ENCODE measurements around the gene KRTAP9-1.
"Not testable (repeated sequence)": the region's sequence is repeated elsewhere in the genome, so short reads cannot be mapped to it uniquely, and the experiment has no call there.

The KRTAP9-1 gene

DNA sequence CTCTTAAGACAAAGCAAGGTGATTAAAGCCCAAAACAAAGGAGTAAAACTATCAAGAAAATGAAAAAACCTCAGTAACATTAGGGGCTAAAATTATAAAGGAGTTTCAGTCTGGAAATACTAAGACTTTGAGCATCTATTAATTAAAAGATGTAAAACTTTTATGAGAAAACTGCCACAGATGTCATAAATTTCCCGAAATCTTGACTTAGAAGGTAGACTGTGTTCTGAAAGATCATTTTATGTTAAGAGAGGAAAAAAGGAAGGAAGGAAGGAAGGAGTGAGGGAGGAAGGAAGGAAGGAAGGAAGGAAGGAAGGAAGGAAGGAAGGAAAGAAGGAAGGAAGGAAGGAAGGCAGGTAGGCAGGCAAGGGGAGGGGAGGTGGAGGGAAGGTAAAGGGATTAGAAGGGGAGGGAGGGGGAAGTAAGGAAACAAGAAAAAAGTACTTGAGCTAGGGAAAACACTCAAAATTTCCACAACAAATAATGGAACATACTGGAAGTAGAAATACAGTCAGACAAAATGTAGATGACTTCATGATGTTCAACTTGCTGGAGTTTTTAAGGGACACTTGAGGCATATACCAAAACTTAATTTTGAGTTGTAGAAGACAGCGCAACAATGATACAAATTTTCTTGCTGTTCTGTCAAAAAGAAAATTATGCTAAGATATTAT lies 42.0 kb upstream of the KRTAP9-1 start:
- H3K36me3 ChIP-seq (ENCODE audit: insufficient read depth), result no peaks in the 10 kb centered on the region

DNA sequence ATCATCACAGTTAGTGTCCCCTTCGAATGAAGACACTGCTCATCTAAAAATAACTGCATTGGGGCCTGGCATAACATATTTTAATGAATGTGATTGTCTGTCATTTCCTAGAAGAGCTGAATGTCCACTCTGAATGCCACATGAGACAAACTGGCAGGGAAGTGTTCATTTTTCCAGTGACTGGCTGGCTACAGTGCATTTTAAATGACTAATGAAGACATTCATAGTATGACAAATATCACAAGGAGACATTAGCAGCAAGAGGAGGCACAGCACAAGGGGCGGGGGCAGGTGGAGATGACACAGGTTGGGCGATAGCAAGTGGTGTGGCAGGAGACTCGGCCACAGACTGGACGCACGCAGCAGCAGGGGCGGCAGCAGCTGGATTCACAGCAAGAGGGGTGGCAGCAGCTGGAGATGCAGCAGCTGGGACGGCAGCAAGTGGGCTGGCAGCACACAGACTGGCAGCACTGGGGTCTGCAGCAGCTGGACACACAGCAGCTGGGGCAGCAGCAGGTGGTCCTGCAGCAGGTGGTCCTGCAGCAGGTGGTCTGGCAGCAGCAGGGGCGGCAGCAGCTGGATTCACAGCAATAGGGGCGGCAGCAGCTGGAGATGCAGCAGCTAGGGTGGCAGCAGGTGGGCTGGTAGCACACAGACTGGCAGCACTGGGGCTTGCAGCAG lies 40.6 kb upstream of the KRTAP9-1 start:
- H3K36me3 ChIP-seq (ENCODE audit: insufficient read depth); H3K27ac ChIP-seq; H3K79me2 ChIP-seq (ENCODE audit: insufficient read depth, low read depth); H4K20me1 ChIP-seq (ENCODE audit: insufficient read depth); H3K4me3 ChIP-seq (IDR thresholded peaks at IDR 0.05; ENCODE audit: insufficient read depth, low read depth, low read length); H3K4me1 ChIP-seq (ENCODE audit: low read depth, poor library complexity, severe bottlenecking); H3K27me3 ChIP-seq (ENCODE audit: insufficient read depth, low read depth); H2AFZ ChIP-seq (ENCODE audit: low read depth); H3K9ac ChIP-seq; H3K4me2 ChIP-seq: not testable (repeated sequence)

More for the DNA sequence above, 42.0 kb upstream of the KRTAP9-1 start:
- H3K4me2 ChIP-seq, result no peak overlapping the region
- no peak overlapping the region for H2AFZ ChIP-seq (ENCODE audit: low read depth)
- TF ChIP-seq, protein P1, sequence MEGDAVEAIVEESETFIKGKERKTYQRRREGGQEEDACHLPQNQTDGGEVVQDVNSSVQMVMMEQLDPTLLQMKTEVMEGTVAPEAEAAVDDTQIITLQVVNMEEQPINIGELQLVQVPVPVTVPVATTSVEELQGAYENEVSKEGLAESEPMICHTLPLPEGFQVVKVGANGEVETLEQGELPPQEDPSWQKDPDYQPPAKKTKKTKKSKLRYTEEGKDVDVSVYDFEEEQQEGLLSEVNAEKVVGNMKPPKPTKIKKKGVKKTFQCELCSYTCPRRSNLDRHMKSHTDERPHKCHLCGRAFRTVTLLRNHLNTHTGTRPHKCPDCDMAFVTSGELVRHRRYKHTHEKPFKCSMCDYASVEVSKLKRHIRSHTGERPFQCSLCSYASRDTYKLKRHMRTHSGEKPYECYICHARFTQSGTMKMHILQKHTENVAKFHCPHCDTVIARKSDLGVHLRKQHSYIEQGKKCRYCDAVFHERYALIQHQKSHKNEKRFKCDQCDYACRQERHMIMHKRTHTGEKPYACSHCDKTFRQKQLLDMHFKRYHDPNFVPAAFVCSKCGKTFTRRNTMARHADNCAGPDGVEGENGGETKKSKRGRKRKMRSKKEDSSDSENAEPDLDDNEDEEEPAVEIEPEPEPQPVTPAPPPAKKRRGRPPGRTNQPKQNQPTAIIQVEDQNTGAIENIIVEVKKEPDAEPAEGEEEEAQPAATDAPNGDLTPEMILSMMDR (conservative IDR thresholded peaks at IDR 0.05; ENCODE audit: low read depth, low read length), result no peak
- no peaks in the 10 kb centered on the region for H3K79me2 ChIP-seq (ENCODE audit: insufficient read depth, low read depth)
- H3K9ac ChIP-seq, result no peak overlapping the region
- H3K27me3 ChIP-seq (ENCODE audit: insufficient read depth, low read depth), result no peaks in the 10 kb centered on the region
- no peaks in the 10 kb centered on the region for H4K20me1 ChIP-seq (ENCODE audit: insufficient read depth)
- no peak overlapping the region for H3K4me3 ChIP-seq (IDR thresholded peaks at IDR 0.05; ENCODE audit: insufficient read depth, low read depth, low read length)
- no peak overlapping the region for H3K27ac ChIP-seq
- no peaks in the 10 kb centered on the region for H3K4me1 ChIP-seq (ENCODE audit: low read depth, poor library complexity, severe bottlenecking)

DNA sequence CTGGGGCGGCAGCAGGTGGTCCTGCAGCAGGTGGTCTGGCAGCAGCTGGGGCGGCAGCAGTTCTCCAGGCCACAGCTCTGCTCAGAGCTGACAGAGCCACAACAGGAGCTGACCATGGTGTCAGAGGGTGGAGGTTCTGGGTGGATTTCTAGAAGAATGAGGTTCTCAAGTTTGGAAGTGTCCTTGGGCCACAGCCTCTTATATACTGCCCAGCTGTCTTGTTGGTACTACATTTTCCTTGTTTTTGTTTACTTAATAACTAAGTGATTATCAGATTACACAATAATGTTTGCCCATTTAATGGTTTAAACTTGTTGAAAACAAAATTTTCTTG lies 40.1 kb upstream of the KRTAP9-1 start, which contains the start of gene KRTAP4-5:
Gene KRTAP4-5, minus strand, starts transcription at position 174 of the 334 bp plus-strand sequence. Its CDS starts 58 bp downstream, at position 116.
- H3K27me3 ChIP-seq (ENCODE audit: insufficient read depth, low read depth), result no peaks in the 10 kb centered on the region
- H3K79me2 ChIP-seq (ENCODE audit: insufficient read depth, low read depth), result no peaks in the 10 kb centered on the region
- H3K27ac ChIP-seq, result no peak within 1 kb of the TSS
- H2AFZ ChIP-seq (ENCODE audit: low read depth), result no peak within 1 kb of the TSS
- H3K36me3 ChIP-seq (ENCODE audit: insufficient read depth), result no peaks in the 10 kb centered on the region
- H3K4me3 ChIP-seq (IDR thresholded peaks at IDR 0.05; ENCODE audit: insufficient read depth, low read depth, low read length), result no peak within 1 kb of the TSS
- H3K4me2 ChIP-seq, result no peak within 1 kb of the TSS
- no peaks in the 10 kb centered on the region for H4K20me1 ChIP-seq (ENCODE audit: insufficient read depth)
- H3K9ac ChIP-seq, result no peak within 1 kb of the TSS
- TF ChIP-seq, protein P1 (conservative IDR thresholded peaks at IDR 0.05; ENCODE audit: low read depth, low read length), result no peak
- no peaks in the 10 kb centered on the region for H3K4me1 ChIP-seq (ENCODE audit: low read depth, poor library complexity, severe bottlenecking)

DNA sequence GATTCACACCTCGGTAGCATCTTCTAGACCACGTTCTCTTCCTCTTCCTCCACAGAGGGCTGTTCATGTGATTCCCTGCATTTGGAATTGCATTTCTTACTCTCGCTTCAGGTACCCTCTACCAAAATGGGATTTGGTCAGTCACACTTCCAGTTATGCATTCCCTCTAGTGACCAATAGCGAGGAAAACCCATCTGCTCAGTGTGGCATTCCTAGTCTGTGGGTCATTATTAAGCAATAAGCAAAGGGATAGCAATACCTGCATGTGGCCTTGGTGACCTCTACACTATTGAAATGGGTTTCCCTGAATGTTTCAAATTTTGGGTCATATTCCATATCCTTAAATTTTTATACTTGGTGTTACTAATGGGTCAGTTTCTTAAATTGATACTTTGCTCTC lies 39.7 kb upstream of the KRTAP9-1 start:
- Histone ChIP-seq H2AFZ (ENCODE audit: low read depth) (no peak overlapping the region), H3K27ac (no peak overlapping the region), H3K9ac (no peak overlapping the region), H3K36me3 (ENCODE audit: insufficient read depth) (no peaks in the 10 kb centered on the region), H3K4me2 (no peak overlapping the region), H3K4me3 (IDR thresholded peaks at IDR 0.05; ENCODE audit: insufficient read depth, low read depth, low read length) (no peak overlapping the region), H4K20me1 (ENCODE audit: insufficient read depth) (no peaks in the 10 kb centered on the region), H3K27me3 (ENCODE audit: insufficient read depth, low read depth) (no peaks in the 10 kb centered on the region), H3K4me1 (ENCODE audit: low read depth, poor library complexity, severe bottlenecking) (no peaks in the 10 kb centered on the region), H3K79me2 (ENCODE audit: insufficient read depth, low read depth) (no peaks in the 10 kb centered on the region)
- TF ChIP-seq, protein P1 (conservative IDR thresholded peaks at IDR 0.05; ENCODE audit: low read depth, low read length), result no peak

DNA sequence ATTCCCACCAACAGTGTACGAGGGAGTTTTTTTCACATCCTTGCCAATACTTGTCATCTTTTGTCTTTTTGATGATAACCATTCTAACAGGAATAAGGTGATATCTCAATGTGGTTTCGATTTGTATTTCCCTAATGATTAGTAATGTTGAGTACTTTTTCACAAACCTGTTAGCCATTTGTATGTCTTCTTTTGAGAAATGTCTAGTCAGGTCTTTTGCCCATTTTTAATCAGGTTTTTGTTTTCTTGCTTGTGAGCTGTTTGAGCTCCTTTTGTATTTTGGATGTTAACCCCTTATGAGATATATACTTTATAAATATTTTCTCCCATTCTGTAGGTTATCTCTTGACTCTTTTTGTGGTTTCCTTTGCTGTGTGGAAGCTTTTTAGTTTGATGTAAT lies 38.2 kb upstream of the KRTAP9-1 start:
- no peak overlapping the region for H2AFZ ChIP-seq (ENCODE audit: low read depth)
- no peak overlapping the region for H3K4me2 ChIP-seq
- H3K36me3 ChIP-seq (ENCODE audit: insufficient read depth), result no peaks in the 10 kb centered on the region
- H3K79me2 ChIP-seq (ENCODE audit: insufficient read depth, low read depth), result no peaks in the 10 kb centered on the region
- no peak overlapping the region for H3K4me3 ChIP-seq (IDR thresholded peaks at IDR 0.05; ENCODE audit: insufficient read depth, low read depth, low read length)
- H3K27me3 ChIP-seq (ENCODE audit: insufficient read depth, low read depth), result no peaks in the 10 kb centered on the region
- TF ChIP-seq, protein P1 (conservative IDR thresholded peaks at IDR 0.05; ENCODE audit: low read depth, low read length), result no peak
- H3K9ac ChIP-seq, result no peak overlapping the region
- H3K4me1 ChIP-seq (ENCODE audit: low read depth, poor library complexity, severe bottlenecking), result no peaks in the 10 kb centered on the region
- no peak overlapping the region for H3K27ac ChIP-seq
- no peaks in the 10 kb centered on the region for H4K20me1 ChIP-seq (ENCODE audit: insufficient read depth)

All from KMS-11 (cell line).